Posterior vena cava (tissue), 2 donors: Measurements from ENCODE around the gene PIANP. TPM values are rescaled to one million over a fixed set of nuclear protein-coding genes. Genes with fewer than 3 reads are reported as not detected.
A peak's percentile ranks its signal among the peaks of the same experiment; 100 is the strongest.
"Not testable (repeated sequence)": the region's sequence is repeated elsewhere in the genome, so short reads cannot be mapped to it uniquely, and the experiment has no call there.

Source experiments
- DNase-seq: peaks from one replicate; pipeline ENCODE4 v3.0.0-alpha.2; 2020; ENCODE audit warnings: low spot score
- intact Hi-C, 2 donors: fragments of 100-400 bp; cut with DNase I; formaldehyde crosslinking; loops; one replicate each; pipeline versions ENCODE4 v1.14.1 to v1.14.2; 2022 to 2023
- long read RNA-seq, 2 donors: library from polyadenylated mRNA; unstranded; transcript quantifications; one replicate each; pipeline ENCODE4 v2.0.0, GENCODE V29; 2020 to 2021
- total RNA-seq, 2 donors: library from RNA; stranded (reverse); fragmentation: NEBNext Ultra II Directional; extraction: Animal tissue kit (Norgen Biotek cat#: 25700); gene quantifications; one replicate each; pipeline ENCODE4 v1.2.1, GENCODE V29; 2021
- donor health status: DM: yes; HTN: yes; CAD: no.
- donor health status: DM: yes; HTN: yes; CAD: no.

The PIANP gene
- under 1 TPM in 1 of 2 donors, not detected in 1; 0.69 TPM for total RNA-seq
- long read RNA-seq, donor 1, result 0 reads
- long read RNA-seq, donor 2, result 0 reads

- intact Hi-C loops, result no loop called here
- peak; percentile 75 for DNase-seq
These were observed at the start of gene PIANP for GRCh38 chr12:6700646-6701051. PIANP (minus strand) TSS chr12:6700815; CDS start chr12:6698061, 2,754 bp downstream.

GRCh38 chr12:6748761-6749160 is 48.1 kb upstream of the PIANP start:
- DNase-seq, result peak; percentile 72
- intact Hi-C loops, result no loop called here

- no peak for DNase-seq
- intact Hi-C loops, result no loop called here
These were observed 46.6 kb upstream of the PIANP start for GRCh38 chr12:6747216-6747615.

- intact Hi-C loops, result no loop called here
These were observed 45.3 kb upstream of the PIANP start for GRCh38 chr12:6745741-6746525.

GRCh38 chr12:6743300-6743699 is 42.7 kb upstream of the PIANP start:
- intact Hi-C loops, DNase-seq: not testable (repeated sequence)

More at GRCh38 chr12:6745741-6746525, 45.3 kb upstream of the PIANP start:
- peak; percentile 72 for DNase-seq

GRCh38 chr12:6742834-6743233 is 42.2 kb upstream of the PIANP start:
- DNase-seq, result no peak
- intact Hi-C loops, result no loop called here

GRCh38 chr12:6742080-6742479 is 41.5 kb upstream of the PIANP start:
- DNase-seq, result peak; percentile 64
- intact Hi-C loops, result not testable (repeated sequence)

GRCh38 chr12:6736754-6737153 is 36.1 kb upstream of the PIANP start:
- intact Hi-C loops, result loop anchor here in 1 of 2 donors (5.0 kb wide), 1 partner anchor 41 kb away; no protein-coding TSS in a partner anchor
- no peak for DNase-seq

- intact Hi-C loops, result loop anchor here in 1 of 2 donors (5.0 kb wide), 1 partner anchor 42 kb away; no protein-coding TSS in a partner anchor
- DNase-seq, result peak; percentile 84
These were observed 35.0 kb upstream of the PIANP start for GRCh38 chr12:6735448-6736191.

GRCh38 chr12:6734506-6735387 is 34.1 kb upstream of the PIANP start:
- peak; percentile 40 for DNase-seq
- intact Hi-C loops, result loop anchor here in 1 of 2 donors (5.0 kb wide), 1 partner anchor 43 kb away; no protein-coding TSS in a partner anchor

GRCh38 chr12:6730169-6730568 is 29.6 kb upstream of the PIANP start:
- intact Hi-C loops, result no loop called here
- peak; percentile 44 for DNase-seq

GRCh38 chr12:6729186-6729585 is 28.6 kb upstream of the PIANP start:
- intact Hi-C loops, result no loop called here
- peak; percentile 68 for DNase-seq

- intact Hi-C loops, result no loop called here
- DNase-seq, result peak; percentile 13
These were observed 24.7 kb upstream of the PIANP start for GRCh38 chr12:6725350-6725749.

- DNase-seq, result peak; percentile 79
- intact Hi-C loops, result no loop called here
These were observed 23.8 kb upstream of the PIANP start for GRCh38 chr12:6724409-6724797.

GRCh38 chr12:6723607-6724408 is 23.2 kb upstream of the PIANP start, which contains the start of gene COPS7A:
COPS7A (plus strand) TSS chr12:6724046; CDS start chr12:6724657, 611 bp downstream.
- peak; percentile 100 for DNase-seq
- intact Hi-C loops, result no loop called here

GRCh38 chr12:6722863-6723262 is 22.2 kb upstream of the PIANP start:
- no peak for DNase-seq
- intact Hi-C loops, result no loop called here

GRCh38 chr12:6716874-6717437 is 16.3 kb upstream of the PIANP start:
- no peak for DNase-seq
- intact Hi-C loops, result no loop called here
